Kasumi-1 (cell line): Measurements from ENCODE around the gene FBLN2.
"Not testable (repeated sequence)": the region's sequence is repeated elsewhere in the genome, so short reads cannot be mapped to it uniquely, and the experiment has no call there.

Experiments used
- DNase-seq, 2 experiments: peaks; one replicate each; lab custom pipeline; 2025; lab: John Stamatoyannopoulos, UW

FBLN2 gene

GRCh38 chr3:13513913-13514517 lies 34.9 kb upstream of the FBLN2 start:
- DNase-seq: no peak

DNA sequence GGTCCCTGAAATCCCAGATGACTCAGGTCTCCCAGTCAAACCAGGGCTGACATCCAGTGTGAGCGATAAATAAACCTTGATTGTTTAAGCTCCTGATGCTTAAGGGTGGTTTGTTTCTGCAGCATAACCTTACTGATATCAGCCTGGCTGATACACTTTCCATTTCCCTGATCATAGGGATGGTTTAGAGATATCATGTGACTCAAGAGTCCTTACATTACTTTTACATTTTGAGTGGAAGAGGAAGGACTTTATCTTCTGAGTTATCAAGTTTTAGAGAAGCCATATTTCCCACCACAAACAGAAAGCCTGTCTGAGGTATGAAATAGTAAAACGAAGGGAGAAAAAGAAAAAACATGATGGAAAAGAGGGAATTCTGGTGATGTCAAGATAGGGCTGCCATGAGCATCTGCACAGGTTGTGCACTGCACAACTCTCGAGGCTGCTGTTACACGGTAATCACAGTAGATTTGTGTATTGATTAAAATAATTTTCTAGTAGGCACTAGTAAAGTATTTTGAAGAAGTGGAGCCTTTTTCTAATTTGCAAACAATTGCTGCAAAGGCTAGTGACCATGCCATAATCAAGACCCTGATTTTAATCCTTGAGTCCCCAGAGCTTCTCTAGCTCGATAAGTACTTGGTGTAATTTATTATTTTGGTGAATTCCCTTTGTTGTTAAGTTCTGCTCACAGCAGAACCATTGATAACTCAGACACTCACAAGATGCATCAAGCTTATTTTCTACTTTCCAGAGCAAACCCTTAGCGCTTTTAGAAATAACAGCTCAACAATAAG lies 34.1 kb upstream of the FBLN2 start:
- DNase-seq: no peak

DNA sequence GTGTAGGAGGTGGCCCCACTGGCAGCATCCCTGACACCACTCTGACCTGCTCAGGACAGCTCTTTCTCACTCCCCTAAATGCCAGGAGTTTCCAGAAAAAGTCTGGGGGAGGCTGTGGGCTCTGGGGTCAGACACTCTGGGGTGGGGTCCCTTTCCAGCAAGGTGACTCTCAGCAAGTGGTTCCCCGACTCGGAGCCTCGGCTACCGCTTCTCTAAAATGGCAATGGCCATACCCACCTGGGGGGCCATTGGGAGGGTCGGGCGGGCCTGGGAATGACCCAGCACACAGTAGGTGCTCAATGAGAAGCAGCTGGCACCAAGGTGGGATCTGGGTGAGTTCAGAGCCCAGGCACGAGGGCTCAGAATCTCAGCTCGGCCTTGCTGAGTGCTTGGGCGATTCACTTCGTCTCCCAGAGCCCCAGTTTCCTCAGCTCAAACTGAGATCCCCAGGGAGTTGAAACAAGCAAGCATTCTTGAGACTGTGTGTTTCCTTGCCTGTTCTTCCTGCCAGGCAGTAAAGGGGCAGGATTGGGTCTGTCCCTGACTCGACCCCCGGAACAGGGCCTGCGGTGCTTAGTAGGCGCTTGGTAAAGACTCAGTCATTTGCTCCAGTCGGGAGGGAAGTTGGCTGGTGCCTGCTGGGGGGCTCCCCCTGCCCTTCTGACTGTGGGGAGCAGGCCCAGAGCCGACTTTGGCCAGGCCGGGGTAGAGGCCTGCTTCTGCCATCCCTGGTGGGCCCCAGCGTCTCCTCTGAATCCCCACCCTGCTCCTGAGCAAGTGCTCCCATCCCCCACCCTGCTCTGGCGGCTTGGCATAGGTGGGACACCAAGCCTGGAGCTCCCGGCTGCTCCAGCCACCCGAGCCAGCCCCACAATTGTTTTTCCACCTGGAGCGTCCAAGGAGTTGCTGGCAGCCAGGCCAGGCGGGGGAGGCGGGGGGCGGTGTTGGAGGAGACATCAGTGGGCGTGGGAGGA lies 32.9 kb upstream of the FBLN2 start:
- DNase-seq: no peak

- no peak for DNase-seq
These were observed 32.2 kb upstream of the FBLN2 start for GRCh38 chr3:13516760-13517135.

DNA sequence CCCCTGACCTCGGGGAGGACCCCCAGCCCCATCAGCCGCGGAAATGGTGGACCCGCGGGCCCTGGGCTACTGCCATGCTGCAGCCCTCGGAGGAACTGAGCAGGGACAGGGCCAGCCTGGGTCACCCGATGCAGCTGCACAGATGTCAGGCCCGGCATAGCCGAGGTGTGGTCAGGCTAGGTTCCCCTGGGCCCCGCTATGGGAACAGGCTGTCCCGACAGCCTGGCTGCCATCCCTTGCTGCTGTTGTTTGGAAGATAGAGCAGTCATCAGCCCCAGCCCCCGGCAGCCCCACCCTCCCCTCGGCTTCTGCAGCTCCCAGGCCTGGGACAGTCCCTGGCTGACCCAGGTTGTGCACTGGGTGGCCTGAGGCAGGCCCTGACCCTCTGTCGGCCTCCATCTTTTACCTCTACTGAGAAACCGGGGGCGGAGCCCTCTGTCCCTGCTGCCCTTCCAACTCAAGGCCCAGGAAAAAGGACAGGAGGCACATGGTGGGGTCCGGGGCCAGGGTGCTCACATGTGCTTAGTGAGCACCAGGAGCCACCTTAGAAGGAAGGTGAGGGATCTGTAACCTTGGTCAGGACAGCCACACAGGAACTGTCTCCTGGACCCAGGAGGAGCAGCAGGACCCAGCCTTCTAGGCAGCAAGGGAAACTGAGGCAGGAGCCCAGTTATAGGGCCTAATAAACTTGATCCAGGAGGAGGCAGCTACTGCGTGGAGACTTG lies 31.5 kb upstream of the FBLN2 start:
- no peak for DNase-seq

DNA sequence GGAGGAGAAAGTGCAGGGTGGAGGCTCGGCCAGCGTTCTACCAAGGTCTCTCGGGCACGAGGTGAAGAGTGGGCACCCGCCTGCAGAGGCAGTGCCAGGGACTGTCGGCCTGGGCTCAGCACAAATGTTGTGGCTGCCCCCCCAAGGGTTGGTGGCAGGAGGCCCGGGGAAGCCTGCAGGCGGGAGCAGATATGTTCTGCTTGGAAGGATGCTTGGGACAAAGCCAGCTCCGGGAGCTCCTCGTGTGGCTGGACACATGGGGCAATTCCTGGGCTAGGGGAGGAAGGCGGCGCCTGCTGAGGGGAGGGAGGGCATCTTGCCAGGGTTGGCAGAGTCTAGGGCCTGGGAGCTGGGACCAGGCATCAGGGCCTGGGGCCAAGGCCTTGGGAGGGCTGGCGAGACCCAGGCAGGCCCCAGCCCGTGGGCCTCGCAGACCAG lies 30.4 kb upstream of the FBLN2 start:
- no peak for DNase-seq

DNA sequence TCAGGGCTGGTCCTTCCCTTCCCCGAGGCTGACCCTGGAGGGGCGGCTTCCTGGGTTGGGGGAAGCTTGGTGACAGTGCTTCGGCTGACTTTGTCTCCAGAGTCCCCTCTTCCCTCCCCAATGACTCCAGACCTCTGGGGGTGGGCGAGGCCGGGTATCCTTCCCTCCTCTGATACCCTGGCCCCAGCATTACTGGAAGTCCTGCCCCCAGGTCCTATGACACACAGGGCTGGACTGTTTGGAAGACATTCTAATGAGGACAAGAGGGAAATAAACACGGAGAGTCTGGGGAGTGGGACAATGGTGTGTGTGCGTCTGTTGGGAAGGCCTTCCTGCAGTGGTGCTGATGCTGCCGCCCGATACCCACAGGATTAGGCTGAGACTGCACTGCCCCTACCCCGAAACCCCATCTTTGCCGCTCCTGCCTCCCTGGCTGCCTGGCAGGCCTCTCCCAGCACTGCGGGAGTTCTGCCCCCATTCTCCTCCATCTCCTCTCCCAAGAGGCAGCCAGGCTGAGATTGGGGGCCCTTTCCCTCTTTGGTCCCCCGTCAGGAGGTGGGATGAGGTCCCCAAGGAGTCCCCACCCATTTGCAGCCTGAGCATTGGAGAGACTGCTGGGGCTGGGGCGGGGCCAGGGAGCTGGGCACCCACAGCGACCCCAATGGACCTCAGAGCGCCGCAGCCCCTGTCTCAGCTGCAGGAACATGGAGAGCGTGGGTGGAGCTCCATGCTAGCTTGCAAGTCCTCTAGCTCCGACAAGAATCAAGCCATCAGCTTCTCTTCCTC lies 29.7 kb upstream of the FBLN2 start:
- no peak for DNase-seq

- no peak for DNase-seq
These were observed 28.5 kb upstream of the FBLN2 start for GRCh38 chr3:13520326-13520880.

- DNase-seq: no peak
These were observed 27.6 kb upstream of the FBLN2 start for GRCh38 chr3:13521309-13521708.

DNA sequence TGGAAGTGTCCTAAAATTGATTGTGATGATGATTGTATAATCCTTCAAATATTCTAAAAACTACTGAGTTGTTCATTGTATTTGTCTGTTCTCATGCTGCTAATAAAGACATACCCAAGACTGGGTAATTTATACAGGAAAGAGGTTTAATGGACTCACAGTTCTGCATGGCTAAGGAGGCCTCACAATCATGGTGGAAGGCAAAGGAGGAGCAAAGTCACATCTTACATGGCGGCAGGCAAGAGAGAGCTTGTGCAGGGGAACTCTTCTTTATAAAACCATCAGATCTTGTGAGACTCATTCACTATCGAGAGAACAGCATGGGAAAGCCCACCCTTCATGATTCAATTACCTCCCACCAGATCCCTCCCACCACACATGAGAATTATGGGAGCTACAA lies 27.2 kb upstream of the FBLN2 start:
- not testable (repeated sequence) for DNase-seq

GRCh38 chr3:13522236-13522635 lies 26.7 kb upstream of the FBLN2 start:
- no peak for DNase-seq

DNA sequence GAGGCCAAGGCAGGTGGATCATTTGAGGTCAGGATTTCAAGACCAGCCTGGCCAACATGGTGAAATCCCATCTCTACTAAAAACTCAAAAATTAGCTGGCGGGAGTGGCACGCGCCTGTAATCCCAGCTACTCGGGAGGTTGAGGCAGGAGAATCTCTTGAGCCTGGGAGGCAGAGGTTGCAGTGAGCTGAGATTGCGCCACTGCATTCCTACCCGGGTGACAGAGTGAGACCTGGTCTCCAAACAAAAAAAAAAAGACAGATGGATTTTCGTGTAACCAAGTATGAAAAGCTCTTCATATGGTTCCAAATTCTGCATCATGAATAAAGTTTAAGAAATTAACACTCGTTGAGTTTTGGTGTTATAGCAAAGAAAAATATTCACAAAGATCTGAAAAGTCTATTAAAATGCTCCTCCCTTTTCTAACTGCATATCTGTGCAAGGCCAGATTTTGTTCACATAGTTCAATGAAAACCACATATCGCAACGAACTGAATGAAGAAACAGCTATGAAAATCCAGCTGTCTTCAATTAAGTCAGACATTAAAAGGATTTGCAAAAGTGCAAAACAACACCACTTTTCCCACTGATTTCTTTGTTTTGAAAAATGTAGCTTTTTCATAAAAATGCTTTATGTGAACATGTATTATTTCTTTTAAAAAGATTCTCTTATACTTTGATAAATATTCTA lies 23.8 kb upstream of the FBLN2 start:
- DNase-seq: no peak

GRCh38 chr3:13525827-13526625 lies 22.9 kb upstream of the FBLN2 start:
- no peak for DNase-seq

DNA sequence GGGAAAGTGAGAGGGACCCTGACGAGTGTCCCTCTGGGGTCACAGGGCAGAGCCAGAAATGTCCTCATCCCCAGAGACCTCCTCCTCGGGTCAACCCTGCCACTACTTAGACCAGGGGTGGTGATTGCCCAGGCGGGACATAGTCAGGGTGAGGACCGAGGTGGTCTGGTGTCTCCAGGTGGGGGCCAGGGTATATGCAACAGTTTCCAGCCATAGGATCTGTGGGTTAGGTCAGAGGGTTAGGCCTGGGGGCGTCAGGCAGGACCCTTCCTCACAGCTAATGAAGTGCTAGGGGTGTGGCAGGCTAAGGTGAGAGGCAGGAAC lies 22.3 kb upstream of the FBLN2 start:
- DNase-seq: no peak

DNA sequence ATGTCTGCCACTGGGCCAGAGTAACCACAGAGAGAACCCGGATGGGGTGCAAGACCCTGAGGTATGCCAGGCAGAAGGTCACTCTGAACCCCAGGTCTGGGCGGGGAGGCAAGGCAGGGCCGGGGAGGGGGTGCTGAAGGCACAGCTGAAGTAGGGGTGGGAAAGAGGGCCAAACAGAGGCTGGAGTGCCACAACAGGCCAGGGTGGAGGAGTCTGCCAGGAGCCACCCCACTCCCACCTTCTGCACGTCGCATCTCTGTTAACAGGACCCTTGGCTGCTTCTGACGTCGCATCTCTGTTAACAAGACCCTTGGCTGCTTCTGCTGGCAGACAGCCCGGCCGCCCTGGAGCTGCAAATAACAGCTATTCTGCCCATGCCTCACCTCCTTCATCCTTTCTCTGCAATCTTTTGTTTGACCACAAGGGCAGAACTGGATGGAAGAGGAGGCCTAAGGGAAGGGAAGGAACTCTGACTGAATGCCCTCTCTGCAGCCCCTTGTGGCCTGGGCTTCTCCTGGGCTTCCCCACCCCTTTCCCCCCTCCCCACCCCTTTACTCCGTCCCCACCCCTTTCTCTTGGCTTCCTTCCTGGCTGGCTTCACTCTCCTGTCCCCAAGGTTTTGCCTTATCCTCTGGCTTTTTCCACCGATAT lies 20.6 kb upstream of the FBLN2 start:
- peak; percentile 28 to 31 for DNase-seq

DNA sequence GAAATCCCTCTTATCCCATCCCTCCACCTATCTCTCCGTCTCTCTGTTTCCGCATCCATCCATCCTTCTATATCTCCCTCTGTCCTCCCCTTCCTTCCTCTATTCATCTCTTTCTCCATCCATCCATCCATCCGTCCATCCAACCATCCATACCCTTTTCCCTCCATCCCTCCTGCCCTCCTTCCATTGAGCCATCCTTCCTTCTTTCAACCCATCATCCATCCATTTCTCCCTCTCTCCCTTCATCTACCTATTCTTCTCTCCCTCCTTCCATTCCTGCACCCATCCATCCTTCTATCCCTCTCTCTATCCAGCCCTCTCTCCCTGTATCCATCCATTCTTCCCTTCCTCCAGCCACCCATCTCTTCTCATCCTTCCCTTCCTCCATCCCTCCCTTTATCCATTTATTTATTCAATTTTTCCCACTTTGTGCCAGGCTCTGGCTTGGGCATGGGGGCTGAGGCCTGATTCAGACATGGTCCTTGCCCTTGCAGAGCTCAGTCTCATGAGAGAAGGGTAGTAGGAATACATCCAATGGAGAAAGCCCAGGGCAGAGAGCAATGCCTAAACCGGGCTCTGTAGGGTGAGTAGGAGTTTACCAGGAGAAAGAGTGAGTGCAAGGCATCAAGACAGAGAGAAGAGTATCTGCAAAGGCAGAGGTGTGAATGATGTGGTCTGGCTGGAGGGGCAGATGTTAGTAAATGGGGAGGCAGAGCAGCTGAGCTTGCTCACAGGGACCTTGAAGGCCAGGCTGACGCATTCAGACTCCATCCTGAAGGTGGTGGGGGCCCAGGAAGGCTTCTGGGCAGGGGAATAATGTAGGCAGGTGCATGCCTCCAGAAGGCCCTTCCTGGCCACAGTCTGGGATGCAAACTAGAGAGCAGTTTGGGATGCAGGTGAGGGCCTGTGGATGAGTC lies 19.5 kb upstream of the FBLN2 start:
- DNase-seq: no peak

- DNase-seq: no peak
These were observed 18.5 kb upstream of the FBLN2 start for GRCh38 chr3:13530241-13531009.
